PC-9 (cell line): Measurements from ENCODE around the gene C1orf167. TPM values are rescaled to one million over a fixed set of nuclear protein-coding genes. Genes with fewer than 3 reads are reported as not detected.

Experiments
- BruUV-seq: library from RNA; stranded (reverse); fragments of 400-500 nt; replicated peaks from 2 replicates; lab custom pipeline; 2021; lab: Mats Ljungman, UMichigan
- CTCF ChIA-PET: fragments of 300-600 bp; sonication (Branson Sonifier 250); formaldehyde crosslinking; loops from one replicate; lab custom pipeline; 2022; ENCODE audit warnings: antibody characterized with exemption; lab: Charles Lee
- POLR2A ChIA-PET: fragments of 300-600 bp; sonication (Branson Sonifier 250); formaldehyde crosslinking; loops from one replicate; lab custom pipeline; 2022; ENCODE audit warnings: antibody characterized with exemption; ENCODE audit not compliant: unreplicated experiment; lab: Charles Lee
- DNase-seq, 2 experiments: peaks; one replicate each; pipeline versions ENCODE4 v3.0.0 to v3.0.0-alpha.2; 2015 to 2022; ENCODE audit warnings: mixed read lengths in 1 of 2
- H2AFZ ChIP-seq: fragments of 200-600 bp; sonication (generic); 2 replicates; pipeline ENCODE4 v1.8.1; 2017; ENCODE audit warnings: antibody characterized with exemption
- H3F3A ChIP-seq: fragments of 200-600 bp; sonication (generic); 2 replicates; pipeline ENCODE4 v1.8.1; 2017; ENCODE audit warnings: antibody characterized with exemption, mild to moderate bottlenecking, low read depth; ENCODE audit not compliant: insufficient read depth
- H3K27ac ChIP-seq: fragments of 200-600 bp; sonication (generic); 2 replicates; pipeline ENCODE4 v1.6.1; 2016; ENCODE audit warnings: mixed run types
- H3K27me3 ChIP-seq: fragments of 200-600 bp; sonication (generic); 2 replicates; pipeline ENCODE4 v1.6.1; 2016; ENCODE audit warnings: low read depth, mixed run types; ENCODE audit not compliant: insufficient read depth
- H3K36me3 ChIP-seq: fragments of 200-600 bp; sonication (generic); 2 replicates; pipeline ENCODE4 v1.6.1; 2016; ENCODE audit warnings: low read depth, mixed run types
- H3K4me1 ChIP-seq: fragments of 200-600 bp; sonication (generic); replicated peaks from 2 replicates; pipeline ENCODE4 v1.6.1; 2016; ENCODE audit warnings: mixed run types; ENCODE audit not compliant: insufficient read depth
- H3K4me2 ChIP-seq: fragments of 200-600 bp; sonication (generic); 2 replicates; pipeline ENCODE4 v1.6.1; 2017; ENCODE audit warnings: mixed run types
- H3K4me3 ChIP-seq: fragments of 200-600 bp; sonication (generic); 2 replicates; pipeline ENCODE4 v1.6.1; 2016; ENCODE audit warnings: mixed run types
- H3K79me2 ChIP-seq: fragments of 200-600 bp; sonication (generic); 2 replicates; pipeline ENCODE4 v1.6.1; 2017; ENCODE audit warnings: low read depth, mixed run types
- H3K9me2 ChIP-seq: fragments of 200-600 bp; sonication (generic); 2 replicates; pipeline ENCODE4 v1.8.1; 2017; ENCODE audit warnings: mild to moderate bottlenecking; ENCODE audit not compliant: insufficient read depth
- H3K9me3 ChIP-seq: fragments of 200-600 bp; sonication (generic); 2 replicates; pipeline ENCODE4 v1.8.1; 2016; ENCODE audit warnings: low read depth; ENCODE audit not compliant: insufficient read depth
- H4K20me1 ChIP-seq: fragments of 200-600 bp; sonication (generic); 2 replicates; pipeline ENCODE4 v1.8.1; 2017; ENCODE audit not compliant: insufficient read depth
- EZH2 ChIP-seq: fragments of 200-600 bp; sonication (generic); IDR thresholded peaks from 2 replicates; pipeline ENCODE4 v1.8.0; 2017; ENCODE audit warnings: antibody characterized with exemption, low read depth
- intact Hi-C: fragments of 100-400 bp; cut with micrococcal nuclease; formaldehyde crosslinking; loops from one replicate; pipeline ENCODE4 v1.10.0; 2022; ENCODE audit not compliant: unreplicated experiment
- total RNA-seq: library from RNA; stranded (reverse); gene quantifications from 2 replicates; pipeline ENCODE4 v1.2.3, GENCODE V29; 2021
- TF ChIP-seq, protein P1 (sequence below): fragments of 200-600 bp; sonication (generic); conservative IDR thresholded peaks from 2 replicates; pipeline ENCODE4 v1.6.1; 2017; ENCODE audit warnings: mixed run types, antibody characterized with exemption, mild to moderate bottlenecking, moderate library complexity

C1orf167 gene
- total RNA-seq, 1 experiment from 2014 or later: not detected

DNA sequence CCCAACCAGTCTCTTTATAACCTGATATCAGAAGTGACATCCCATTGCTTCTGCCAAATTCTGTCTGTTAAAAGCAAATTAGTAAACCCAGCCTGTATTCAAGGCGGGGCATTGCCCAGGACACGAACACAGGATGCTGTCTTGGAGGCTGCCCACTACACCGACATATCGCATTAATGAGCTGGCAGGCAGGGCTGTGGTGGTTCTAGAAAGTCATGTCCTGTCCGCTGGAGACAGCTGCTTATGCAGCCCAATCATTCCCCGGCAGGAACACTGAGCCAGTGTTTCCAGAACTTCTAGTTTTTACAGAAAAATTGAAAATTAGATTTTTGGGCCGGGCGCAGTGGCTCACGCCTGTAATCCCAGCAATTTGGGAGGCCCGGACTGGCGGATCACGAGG is 19.3 kb downstream of the C1orf167 start:
- no peaks in the 10 kb centered on the region for H3F3A ChIP-seq
- no TSS peak for BruUV-seq
- no peaks in the 10 kb centered on the region for H3K79me2 ChIP-seq
- no peak for DNase-seq
- ChIA-PET POLR2A (no interaction called here), CTCF (no interaction called here)
- no peaks in the 10 kb centered on the region for H3K36me3 ChIP-seq
- H3K27ac ChIP-seq: no peak overlapping the region
- H3K9me3 ChIP-seq: no peaks in the 10 kb centered on the region
- H3K4me3 ChIP-seq: no peak overlapping the region
- H2AFZ ChIP-seq: no peak overlapping the region
- TF ChIP-seq, protein P1, sequence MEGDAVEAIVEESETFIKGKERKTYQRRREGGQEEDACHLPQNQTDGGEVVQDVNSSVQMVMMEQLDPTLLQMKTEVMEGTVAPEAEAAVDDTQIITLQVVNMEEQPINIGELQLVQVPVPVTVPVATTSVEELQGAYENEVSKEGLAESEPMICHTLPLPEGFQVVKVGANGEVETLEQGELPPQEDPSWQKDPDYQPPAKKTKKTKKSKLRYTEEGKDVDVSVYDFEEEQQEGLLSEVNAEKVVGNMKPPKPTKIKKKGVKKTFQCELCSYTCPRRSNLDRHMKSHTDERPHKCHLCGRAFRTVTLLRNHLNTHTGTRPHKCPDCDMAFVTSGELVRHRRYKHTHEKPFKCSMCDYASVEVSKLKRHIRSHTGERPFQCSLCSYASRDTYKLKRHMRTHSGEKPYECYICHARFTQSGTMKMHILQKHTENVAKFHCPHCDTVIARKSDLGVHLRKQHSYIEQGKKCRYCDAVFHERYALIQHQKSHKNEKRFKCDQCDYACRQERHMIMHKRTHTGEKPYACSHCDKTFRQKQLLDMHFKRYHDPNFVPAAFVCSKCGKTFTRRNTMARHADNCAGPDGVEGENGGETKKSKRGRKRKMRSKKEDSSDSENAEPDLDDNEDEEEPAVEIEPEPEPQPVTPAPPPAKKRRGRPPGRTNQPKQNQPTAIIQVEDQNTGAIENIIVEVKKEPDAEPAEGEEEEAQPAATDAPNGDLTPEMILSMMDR: no peak
- no peak for TF ChIP-seq EZH2
- H3K9me2 ChIP-seq: no peaks in the 10 kb centered on the region
- H4K20me1 ChIP-seq: no peaks in the 10 kb centered on the region
- intact Hi-C loops: no loop called here
- no peaks in the 10 kb centered on the region for H3K27me3 ChIP-seq
- H3K4me1 ChIP-seq: no peaks in the 10 kb centered on the region
- no peak overlapping the region for H3K4me2 ChIP-seq

- Histone ChIP-seq H4K20me1 (no peaks in the 10 kb centered on the region), H3K4me2 (no peak overlapping the region), H3K79me2 (no peaks in the 10 kb centered on the region), H3K27ac (no peak overlapping the region), H3K36me3 (no peaks in the 10 kb centered on the region), H2AFZ (no peak overlapping the region), H3K9me3 (no peaks in the 10 kb centered on the region), H3K27me3 (no peaks in the 10 kb centered on the region), H3K4me3 (no peak overlapping the region), H3K4me1 (no peaks in the 10 kb centered on the region), H3K9me2 (no peaks in the 10 kb centered on the region), H3F3A (no peaks in the 10 kb centered on the region)
- no peak for TF ChIP-seq EZH2
- TF ChIP-seq, protein P1: no peak
- no TSS peak for BruUV-seq
- ChIA-PET POLR2A (interaction anchor here (0.6 kb wide), 2 partner anchors 25 to 45 kb away, joined by 4 to 14 read pairs; no protein-coding TSS in a partner anchor), CTCF (interaction anchor here (1.0 kb wide), 1 partner anchor 118 kb away, joined by 6 read pairs; no protein-coding TSS in a partner anchor)
- DNase-seq: no peak
- intact Hi-C loops: no loop called here
Observed at GRCh38 chr1:11782127-11782708, 20.2 kb downstream of the C1orf167 start.

DNA sequence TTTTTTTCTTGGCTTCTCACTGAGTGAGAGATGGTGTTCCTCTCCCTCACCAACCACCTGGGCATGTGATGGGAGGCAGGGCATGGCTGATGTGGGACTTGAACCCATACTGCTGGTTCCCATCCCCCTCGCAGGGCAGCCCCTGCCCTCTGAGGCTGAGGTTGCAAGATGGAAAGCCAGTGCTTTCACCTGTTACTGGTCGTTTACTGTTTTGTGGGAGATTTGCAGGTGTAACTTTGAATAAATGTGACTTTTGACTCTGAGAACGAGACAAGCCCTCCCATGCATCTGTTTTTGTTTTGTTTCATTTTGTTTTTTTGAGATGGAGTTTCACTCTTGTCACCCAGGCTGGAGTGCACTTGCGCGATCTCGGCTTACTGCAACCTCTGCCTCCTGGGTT is 21.6 kb downstream of the C1orf167 start:
- Histone ChIP-seq H3K9me3 (no peaks in the 10 kb centered on the region), H3K36me3 (no peaks in the 10 kb centered on the region), H3K4me2 (no peak overlapping the region), H3K79me2 (no peaks in the 10 kb centered on the region), H3K4me1 (no peaks in the 10 kb centered on the region; the same call in 1 of the 2 replicates), H3K27ac (no peak overlapping the region), H3K4me3 (no peak overlapping the region), H2AFZ (no peak overlapping the region), H3F3A (no peaks in the 10 kb centered on the region), H4K20me1 (no peaks in the 10 kb centered on the region), H3K9me2 (no peaks in the 10 kb centered on the region), H3K27me3 (no peaks in the 10 kb centered on the region)
- intact Hi-C loops: no loop called here
- TF ChIP-seq EZH2: no peak
- TF ChIP-seq, protein P1: no peak
- DNase-seq: no peak
- ChIA-PET POLR2A (no interaction called here), CTCF (no interaction called here)
- BruUV-seq: no TSS peak
